GOT3 (cell line): ENCODE measurements around the gene ZFYVE28.
"Not testable (repeated sequence)": the region's sequence is repeated elsewhere in the genome, so short reads cannot be mapped to it uniquely, and the experiment has no call there.

Experiments used
- DNase-seq: peaks from one replicate; lab custom pipeline; 2025; ENCODE audit warnings: mixed read lengths; lab: John Stamatoyannopoulos, UW

The ZFYVE28 gene

DNA sequence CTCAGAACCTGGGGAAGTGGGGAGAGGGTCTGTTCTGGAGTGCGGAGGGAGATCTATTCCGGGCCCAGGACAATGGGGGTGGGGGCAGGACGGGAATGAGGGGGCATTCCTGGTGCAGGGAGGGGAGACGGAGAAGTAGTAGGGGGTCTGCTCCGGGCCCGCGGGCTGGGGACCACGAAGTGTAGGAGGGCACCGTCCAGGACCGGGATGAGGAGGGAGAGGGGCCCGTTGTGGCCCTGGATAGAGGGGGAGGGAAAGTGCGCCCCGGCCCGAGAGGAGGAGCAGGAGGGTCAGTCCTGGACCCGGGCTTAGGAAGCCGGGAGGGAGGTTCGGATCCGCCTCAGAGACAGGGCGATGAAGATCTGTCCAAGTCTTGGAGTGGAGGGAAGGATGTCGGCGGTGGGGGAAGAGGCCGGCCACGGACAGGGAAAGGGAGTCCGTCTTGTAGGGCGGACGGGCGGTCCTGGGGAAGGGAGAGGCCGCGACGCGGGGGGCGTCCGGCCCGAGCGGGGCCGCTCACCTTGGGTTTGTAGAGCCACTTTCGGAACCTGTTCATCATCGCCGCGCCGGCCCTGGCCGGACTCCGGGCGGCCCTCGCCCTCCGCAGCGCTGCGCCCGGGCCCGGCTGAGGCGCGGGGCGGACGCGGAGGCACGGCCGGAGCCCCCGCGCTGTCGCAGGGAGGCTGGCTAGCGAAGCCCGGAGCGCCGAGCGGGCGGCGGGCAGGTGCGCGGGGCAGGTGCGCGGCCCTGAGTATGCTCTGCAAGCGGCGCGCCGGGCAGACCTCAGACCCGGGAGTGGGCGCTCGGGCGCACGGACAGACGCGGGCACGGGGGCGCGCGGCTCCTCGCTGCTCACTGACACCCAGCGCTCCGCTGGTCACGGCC is at the start of gene ZFYVE28:
ZFYVE28 (minus strand) TSS at position 881 of the 885 bp plus-strand sequence; CDS start at position 559, 322 bp downstream.
- DNase-seq = no peak

DNA sequence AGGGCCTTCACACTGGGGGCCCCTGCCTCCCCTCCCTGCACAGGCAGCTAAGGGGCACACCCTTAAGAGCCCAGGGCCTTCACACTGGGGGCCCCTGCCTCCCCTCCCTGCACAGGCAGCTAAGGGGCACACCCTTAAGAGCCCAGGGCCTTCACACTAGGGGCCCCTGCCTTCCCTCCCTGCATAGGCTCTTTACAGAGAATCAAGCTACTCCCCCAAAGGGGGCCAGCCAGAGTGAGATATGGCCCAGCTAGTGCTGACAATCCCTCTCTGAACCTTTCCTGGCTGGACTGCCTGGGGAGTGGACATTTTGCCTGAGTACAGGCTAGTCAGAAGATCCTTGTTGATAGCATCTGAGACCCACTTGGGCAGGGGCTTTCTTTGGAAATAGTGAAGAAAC is 47.1 kb upstream of the ZFYVE28 start:
- DNase-seq = not testable (repeated sequence)

DNA sequence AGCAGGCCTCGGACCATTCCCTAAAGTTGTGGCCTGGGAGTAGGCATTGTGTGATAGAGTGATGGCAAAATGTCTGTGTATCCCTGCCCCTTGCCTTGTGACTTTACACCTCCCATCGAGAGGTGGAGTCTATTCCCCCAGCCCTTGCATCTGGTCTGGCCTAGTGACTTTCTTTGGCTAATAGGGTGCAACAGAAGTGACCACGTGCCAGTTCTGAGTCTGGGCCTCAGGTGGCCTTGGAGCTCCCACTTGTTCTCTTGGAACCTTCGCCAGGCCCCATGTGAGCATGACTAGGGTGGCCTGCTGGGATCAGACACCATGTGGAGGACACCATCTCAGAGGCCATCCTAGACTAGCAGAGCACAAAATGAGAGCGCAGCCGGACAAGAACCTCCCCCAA is 46.6 kb upstream of the ZFYVE28 start:
- DNase-seq = no peak

DNA sequence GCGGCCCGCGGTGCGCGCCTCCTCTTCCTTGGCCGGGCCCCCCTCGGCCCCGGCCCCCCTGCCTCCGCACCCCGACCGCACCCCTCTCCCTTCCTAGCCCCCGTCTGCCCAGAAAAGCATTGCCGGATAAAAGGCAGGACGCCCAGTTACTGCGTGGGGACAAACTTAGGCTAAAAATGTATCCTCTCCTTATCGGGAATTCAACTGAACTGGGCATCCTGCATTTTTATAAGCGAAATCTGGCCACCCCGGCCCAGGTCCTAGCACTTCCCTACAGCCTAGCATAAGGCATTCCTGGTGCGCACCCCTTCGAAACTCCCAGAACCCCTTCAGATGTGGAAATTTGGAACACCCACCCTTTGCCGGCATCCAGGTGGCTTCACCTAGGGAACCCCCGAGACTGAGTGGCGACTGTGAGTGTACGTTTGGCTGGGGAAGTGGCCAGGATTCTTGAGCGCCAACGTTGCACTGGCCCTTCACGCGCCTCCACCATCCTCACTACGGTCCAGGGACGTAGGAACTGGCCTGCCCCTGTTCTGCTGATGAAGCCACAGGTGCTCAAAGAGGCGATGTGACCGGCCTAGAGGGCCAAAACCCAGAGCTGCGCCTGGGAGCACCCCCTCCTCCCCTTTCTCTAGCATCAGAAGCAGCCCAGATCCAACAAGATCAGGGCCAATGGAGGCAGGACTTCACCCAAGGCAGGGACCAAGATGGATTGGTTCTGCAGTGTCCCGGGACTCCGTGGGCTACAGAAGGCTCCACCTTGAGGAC is 44.7 kb upstream of the ZFYVE28 start:
- no peak for DNase-seq

DNA sequence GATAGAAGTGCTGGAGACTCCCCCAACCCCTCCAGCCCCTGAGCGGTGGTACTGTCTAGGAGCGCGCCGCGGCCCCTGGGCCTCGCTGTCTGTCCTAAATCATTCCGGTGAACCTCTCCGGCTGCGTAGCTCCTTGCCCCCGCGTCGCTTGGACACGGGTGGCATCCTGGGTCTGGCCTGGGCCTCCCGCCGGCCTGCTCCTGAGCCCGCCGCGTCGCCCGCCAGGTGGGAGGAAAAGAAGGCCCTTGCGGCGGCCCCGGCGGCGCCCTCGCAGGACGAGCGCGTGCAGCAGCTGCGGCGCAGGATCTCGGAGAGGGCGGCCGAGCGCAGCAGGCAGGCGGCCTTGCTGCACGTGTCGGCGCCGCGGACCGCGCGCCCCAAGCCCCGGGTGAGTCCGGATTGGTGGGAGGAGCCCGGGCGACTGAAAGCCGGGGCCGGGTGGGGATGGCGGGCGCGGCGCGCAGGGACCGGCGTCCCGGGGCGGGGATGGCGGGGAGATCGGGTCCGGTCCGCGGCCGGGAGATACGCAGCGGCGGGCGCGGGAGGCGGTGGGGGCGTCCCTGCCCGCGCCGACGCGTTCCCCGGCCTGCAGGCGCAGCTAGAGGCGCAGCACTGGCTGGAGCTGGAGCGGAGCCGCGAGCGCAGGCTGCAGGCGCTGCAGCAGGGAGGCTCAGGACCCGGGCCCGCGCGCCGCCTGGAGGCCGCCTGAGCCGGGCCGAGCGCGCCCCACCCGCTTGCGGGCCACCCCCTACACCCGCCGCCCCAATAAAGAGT is 44.0 kb upstream of the ZFYVE28 start:
- DNase-seq = peak; percentile 38

DNA sequence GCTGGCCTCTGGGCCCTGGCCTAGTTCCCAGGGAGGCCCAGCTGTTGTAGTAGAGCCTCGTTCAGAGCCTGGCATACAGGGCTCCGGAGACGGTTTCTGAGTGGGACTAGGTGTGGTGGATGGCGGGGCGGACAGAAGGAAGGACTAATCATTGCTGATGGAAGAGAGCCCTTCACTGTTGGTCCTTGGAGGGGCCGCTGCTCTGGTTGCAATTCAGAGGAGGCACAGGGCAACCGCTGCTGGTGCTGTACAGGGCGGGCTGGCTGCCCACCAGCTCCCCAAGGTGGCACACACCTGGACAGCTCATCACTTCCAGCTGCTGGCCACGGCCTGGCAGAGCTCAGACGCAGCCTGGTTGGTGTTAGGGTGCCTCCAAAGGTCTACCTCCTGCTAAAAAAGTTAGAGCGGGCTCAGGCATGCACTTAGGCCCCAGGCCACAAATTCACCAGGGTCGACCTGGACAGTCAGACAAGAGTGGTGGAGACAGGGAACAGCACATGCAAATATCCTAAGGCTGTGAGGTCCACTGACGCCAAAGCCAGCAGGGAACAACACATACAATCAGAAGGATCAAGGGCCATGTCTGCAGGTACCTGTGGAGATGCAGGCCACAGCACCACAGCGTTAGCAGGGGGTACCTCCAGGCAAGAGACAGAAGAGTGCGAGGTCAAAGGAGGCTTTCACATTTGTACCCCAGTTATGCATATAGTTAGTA is 43.0 kb upstream of the ZFYVE28 start:
- no peak for DNase-seq

DNA sequence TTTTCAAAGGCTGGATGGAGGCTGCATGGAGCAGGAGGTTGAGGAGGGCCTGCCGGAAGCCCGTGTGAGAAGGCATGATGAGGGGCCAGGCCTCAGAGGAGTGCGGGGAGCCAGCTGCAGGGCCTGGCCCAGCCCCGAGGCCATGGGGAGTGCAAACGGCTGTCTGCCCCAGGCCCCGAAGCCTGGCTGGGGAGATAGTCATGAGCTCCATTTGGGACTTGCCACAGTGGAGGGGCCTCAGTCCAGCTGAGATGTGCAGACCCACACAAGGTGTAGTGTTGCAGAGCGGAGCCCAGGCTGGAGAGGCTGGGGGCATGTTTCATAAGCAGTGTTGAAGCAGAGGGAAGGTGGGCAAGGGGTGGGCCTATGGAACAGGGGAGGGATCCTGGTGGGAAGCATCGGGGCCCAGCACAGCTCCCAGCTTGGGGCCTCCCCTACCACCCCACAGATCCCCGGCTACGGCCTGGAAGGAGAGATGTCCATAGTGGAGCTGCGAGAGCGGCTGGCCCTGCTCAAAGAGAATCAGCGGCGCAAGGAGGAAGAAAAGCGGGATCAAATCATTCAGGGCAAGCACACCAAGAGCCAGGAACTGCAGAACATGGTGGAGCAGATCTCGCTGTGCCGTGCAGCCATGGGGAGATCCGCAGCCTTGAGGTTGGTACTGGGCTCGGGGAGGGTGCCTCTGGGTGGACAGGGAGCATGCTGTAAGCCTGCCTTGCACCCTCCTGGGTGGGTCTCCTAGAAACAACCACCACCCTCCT is 41.3 kb upstream of the ZFYVE28 start:
- DNase-seq = no peak

DNA sequence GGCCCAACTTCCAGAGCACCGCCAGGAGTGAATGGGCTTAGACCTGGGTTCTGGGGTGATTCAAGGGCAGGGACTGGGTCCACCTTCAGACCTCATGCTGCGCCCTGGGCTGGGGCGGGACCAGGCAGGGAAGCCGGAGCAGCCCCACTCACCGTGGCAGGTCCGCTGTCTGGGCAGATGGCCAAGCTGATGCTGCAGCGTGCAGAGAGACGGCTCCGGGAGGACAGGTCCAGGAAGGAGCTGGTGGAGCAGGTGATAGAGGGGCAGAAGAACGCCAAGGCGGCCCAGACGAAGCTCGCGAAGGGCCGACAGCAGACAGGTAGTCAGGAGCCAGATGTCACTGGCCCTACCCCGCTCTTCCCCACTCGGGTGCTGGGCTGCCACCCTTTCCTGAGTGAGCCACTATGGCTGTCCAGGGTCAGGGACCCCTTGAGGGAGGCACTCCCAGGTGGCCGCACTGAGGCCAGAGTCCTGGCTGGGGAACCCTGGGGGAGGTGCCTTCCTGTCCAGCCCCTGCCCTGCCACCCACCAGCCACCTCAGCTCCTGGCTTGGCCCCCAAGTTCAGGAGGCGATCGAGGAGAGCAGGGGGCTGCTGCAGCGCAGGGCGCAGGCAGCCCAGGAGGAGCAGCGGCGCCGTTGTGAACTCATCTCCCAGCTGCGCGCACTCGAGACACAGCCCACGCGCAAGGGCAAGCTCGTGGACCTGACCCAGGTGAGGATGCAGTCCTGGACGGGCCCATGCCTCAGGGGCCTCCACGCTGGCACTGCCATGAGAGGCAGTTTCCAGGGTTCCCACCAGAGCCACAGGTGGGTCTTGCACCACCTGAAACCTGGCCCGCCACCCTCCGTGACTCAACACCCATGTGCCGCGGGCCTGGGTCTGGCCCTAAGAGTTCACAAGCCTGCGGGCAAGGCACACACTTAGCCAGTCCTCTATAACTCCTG is 40.4 kb upstream of the ZFYVE28 start:
- no peak for DNase-seq

DNA sequence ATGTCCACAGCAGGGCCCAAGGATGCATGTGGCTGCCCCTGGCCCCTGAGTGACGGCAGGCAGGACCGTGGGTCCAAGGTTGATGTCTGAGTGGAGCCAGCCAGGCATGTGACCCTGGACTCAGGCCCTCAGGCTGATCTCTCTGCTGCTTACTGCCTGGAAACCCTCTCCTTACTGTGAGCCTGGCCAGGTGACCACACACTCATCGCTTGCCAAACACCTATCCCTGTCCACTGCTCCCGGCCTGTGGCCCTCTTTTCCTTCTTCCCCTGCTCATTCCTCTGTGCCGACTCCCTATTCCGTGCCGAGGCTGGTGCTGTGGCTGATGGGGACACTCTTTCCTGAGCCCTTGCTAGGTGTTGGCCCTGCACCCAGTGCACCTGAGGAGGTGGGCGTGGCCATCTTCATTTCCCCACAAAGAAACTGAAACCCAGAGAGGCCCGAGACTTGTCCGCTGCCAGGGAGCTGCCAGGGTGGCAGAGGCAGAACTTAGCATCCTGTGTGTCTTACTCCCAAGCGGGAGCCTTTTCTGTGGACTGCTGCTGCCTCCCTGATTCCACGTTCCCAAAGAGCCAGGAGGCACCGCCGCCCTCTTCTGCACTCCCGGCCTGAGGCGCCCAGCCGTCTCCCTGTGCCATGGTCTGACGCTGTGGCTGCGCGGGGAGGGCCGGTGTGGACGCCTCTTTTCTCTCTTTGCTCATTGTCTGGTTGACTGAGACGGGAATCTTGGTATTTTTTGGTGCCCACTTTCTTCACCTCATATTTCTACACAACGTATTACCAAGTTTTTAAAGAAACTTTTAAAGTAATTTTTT is 39.2 kb upstream of the ZFYVE28 start:
- no peak for DNase-seq

DNA sequence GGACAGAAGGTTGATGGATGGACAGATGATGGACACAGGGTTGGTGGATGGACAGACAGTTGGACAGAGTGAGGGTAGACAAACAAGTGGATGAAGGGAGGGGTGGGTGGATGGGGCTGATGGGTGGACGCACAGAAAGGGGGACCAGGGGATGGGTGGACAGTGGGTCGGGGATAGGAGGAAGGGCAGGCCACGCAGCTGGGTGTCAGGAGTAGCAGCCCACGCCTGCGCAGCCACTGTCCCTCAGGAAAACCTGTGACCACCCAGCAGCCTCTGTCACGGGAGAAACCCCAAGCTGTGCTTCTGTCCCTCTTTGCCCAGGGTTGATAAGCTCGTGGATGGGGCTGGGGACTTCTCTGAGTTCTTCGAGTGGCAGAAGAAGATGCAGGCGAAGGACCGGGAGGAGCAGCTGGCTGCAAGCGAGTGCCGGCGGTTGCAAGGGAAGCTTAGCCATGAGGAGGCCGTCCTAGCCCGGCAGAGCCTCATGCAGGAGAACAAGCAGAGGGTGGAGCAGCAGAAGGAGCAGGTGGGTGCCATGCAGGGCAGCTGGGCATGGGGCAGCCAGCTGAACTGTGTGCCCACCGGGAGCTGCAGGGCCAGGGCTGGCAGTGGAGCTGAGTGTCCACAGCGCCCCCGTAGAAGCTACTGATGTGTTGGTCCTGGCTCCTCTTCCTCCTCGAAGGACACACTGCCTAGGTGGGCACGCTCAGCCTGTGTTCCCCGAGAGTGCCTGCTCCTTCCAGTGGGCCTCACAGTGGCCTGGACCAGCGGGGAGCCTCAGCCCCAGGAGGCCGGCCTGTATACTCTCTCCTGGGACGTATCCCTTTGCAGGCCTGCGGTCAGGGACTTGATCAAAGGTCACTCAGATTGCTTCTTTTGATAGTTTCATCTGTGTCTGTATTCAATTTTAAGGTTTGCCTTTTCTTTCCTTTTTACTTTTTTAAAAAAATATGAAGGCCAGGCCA is 33.7 kb upstream of the ZFYVE28 start:
- no peak for DNase-seq

DNA sequence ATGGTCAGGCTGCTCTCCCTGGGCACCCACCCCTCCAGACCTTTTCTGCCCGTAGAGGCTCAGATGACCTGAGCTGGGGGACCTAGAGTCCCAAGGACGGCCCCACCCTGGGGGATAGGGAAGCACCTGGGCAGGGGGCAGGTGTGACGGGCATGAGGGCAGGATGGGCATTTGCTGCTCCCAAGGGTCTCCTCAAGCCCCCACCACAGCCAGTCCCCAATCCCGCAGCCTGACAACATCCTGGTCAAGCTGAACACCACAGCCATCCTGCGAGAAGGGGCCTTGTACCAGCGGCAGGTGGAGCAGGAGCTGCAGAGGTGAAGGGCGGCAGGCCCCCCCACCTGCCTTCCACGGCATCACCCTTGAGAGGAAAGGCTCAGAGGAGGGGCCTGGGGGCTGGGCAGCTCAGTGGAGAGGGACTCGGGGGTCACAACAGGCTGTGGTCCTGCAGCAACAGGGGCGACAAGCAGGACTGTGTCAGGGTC is 32.6 kb upstream of the ZFYVE28 start:
- no peak for DNase-seq

DNA sequence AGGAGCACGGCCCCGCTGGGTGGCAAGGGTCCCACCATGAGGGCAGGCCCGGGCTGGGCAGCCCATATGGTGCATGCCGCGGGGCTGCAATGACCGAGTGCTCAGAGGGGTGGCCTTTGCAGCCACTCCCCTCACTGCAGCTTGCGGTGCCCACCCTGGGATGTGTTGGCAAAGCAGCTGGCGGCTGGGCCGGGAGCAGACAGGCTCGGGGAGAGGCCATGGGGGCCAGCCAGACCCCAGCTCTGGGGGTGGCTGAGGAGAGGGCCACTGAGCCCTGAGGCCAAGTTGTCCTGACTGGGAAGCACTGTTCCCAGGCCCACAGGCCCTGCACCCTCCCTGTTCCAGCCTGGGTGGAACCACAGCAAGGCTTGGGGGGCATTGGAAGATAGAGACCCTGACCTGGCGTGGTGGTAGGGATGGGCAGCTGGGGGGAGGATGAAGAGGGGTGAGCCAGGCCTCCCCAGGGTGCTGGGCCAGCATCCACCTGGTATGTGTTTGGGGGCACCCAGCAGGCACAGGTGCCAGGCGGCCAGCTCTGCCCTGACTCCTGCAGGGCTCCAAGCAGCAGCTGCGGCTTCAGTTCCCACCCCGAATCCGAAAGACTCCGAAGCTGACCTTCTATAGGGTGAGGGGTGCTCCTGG is 32.1 kb upstream of the ZFYVE28 start:
- no peak for DNase-seq

DNA sequence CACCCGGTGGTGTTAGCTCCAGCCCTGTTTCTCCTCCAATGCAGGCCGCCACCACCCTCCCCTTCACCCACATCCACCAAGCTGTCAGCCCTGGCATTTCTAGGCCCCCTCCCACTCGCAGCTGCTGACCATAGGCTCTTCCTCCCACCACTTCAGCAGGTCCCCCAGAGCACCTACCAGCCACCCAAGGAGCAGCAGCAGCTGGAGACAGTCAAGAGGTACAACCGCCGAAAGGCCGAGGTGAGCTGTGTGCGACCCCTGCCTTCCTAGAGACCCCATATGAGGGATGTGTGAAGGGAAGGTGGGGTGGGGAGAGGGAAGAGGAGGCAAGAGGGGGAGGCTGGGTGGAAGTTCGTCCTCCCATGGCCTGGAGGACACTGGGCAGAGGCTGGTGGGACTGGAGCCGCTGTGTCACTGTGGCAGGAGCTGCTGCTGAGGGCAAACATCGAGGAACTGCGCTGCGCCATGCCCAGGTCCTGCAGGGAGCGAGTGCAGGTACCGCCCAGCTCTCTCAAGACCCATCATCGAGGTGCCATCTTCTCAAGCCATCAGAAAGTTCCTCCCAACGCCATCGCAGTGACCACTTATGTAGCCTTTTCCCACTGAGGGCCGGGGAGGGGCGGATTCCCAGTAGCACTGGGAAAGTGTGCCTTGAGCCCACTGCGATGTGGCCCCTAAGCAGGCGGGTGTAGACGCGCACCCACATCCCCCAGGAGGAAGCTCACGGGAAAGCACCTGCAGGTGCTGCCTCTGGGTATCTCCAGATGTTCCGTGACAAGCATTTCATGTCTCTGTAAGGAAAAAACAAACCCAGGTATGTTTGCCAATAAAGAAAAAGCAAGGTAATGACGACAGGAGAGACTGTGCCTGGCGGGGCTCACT is 31.3 kb upstream of the ZFYVE28 start:
- DNase-seq = no peak

DNA sequence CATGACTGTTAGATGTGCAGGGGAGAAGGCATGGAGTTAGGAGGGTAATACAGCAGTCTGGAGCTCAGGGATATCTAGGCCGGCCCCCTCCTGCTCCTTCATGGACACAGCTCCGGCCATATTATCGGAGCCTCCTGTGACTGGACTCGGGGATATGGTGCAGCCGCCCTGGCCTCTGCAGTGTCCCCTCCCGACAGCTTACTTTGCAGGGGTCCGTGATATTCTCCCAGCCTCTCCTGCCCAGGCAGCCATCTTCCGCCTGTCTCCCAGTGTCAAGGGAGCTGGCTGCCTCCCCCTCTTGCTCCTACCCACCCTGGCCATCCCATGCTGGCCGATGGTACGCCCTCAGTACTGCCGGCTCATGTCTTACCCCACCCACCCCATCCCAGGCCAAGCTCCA is 30.6 kb upstream of the ZFYVE28 start:
- DNase-seq = no peak

DNA sequence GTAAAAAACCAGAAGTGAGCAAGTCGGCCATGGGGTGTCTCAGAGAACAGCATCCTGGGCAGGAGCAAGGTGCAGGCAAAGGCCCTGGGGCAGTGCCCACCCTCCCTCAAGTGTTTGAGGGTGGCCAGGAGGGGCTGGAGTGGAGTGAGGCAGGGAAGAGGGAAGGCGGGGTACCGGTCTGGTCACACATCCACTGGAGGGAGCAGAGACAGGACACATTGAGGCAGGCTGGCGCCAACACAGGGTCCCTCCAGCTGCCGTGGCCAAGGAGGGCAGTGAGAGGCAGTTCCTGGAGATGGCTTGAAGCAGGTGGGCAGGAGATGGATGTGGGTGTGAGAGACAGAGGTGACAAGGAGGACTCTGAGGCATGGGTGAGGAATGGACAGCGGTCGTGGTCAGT is 30.1 kb upstream of the ZFYVE28 start:
- DNase-seq = no peak
